ENCODE data around the gene N4BP3.

N4BP3 gene

DNA sequence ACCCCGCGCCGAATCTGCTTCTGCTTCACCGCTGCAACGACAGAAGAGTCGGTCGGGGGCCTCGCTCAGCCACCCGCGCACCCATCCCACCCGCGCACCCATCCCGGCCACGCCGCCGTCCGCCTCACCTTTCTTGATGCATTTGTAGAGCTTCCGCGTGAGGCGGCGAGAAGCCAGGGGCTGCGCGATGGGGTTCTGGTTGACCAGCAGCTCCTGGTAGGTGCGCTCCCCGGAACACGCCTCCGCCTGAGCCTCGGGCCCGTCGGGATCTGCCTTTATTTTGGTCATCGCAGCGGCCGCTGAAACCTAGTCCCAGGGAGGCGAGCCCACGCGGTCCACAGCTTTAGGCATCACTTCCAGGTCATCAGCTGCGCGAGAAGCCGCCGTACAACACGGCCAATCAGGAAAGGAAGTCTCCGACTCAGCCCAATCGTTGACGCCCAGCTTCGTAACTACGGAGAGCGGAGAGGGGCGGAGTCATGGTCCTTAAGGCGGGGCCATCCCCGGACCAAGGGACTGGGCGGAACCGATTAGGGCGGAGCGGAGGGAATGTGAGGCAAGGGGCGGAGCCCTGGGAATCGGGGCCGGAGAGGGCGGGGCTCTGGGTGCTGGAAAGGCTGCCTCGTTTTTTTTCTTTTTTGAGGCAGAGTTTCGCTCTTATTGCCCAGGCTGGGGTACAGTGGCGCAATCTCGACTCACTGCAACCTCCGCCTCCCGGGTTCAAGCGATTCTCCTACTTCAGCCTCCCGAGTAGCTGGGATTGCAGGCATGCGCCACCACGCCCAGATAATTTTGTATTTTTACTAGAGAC is 40.4 kb downstream of the N4BP3 start, which contains the start of gene NHP2:
Gene NHP2 (minus strand): TSS at position 356 of the 811 bp plus-strand sequence. CDS start 68 bp downstream, at position 288.
- DNase-seq (ENCODE audit: extremely low read depth, low read depth) = peak; percentile 98
- peak within 1 kb of the TSS; percentile 98 for H3K4me3 ChIP-seq (replicated peaks; ENCODE audit: low read depth, low read length)
- TF ChIP-seq, protein P1, sequence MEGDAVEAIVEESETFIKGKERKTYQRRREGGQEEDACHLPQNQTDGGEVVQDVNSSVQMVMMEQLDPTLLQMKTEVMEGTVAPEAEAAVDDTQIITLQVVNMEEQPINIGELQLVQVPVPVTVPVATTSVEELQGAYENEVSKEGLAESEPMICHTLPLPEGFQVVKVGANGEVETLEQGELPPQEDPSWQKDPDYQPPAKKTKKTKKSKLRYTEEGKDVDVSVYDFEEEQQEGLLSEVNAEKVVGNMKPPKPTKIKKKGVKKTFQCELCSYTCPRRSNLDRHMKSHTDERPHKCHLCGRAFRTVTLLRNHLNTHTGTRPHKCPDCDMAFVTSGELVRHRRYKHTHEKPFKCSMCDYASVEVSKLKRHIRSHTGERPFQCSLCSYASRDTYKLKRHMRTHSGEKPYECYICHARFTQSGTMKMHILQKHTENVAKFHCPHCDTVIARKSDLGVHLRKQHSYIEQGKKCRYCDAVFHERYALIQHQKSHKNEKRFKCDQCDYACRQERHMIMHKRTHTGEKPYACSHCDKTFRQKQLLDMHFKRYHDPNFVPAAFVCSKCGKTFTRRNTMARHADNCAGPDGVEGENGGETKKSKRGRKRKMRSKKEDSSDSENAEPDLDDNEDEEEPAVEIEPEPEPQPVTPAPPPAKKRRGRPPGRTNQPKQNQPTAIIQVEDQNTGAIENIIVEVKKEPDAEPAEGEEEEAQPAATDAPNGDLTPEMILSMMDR (IDR thresholded peaks at IDR 0.05; ENCODE audit: low read depth, low read length, missing control alignments) = no peak

DNA sequence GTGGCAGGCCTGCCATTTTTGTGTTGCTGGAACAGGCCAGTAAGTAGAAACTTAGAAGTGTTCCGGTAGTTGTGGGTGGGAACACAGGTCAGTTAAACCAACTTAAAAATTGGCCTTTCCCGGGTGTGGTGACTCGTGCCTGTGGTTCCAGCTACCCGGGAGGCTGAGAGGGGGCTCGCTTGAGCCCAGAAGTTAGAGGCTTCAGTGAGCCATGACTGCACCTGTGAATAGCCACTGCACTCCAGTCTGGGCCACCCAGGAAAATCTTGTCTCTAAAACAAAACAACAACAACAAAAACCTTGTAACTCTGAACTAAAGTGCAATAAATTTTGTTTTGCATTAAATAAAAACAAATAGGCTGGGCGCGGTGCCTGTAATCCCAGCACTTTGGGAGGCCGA is 41.7 kb downstream of the N4BP3 start:
- TF ChIP-seq, protein P1 (IDR thresholded peaks at IDR 0.05; ENCODE audit: low read depth, low read length, missing control alignments) = no peak
- H3K4me3 ChIP-seq (replicated peaks; ENCODE audit: low read depth, low read length) = no peak overlapping the region
- no peak for DNase-seq (ENCODE audit: extremely low read depth, low read depth)

DNA sequence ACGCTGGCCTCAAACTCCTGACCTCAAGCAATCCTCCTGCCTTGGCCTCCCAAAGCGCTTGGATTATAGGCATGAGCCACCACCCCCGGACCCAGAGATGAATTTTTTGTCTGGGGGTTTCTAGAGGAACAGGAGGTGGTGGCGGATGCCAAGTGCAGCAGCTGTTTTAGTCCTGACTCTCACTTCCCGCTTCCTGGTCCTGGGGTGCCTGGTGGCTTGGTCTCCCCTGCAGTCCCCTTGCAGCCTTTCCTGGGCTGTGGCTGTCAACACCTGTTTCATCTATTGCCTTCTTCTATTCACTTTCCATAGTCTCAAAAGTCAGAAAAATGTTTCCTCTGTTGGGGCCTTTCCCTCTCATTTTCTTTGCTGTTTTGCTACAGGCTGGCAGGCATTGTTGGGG is 46.8 kb downstream of the N4BP3 start:
- DNase-seq (ENCODE audit: extremely low read depth, low read depth) = no peak
- no peak overlapping the region for H3K4me3 ChIP-seq (replicated peaks; ENCODE audit: low read depth, low read length)
- TF ChIP-seq, protein P1 (IDR thresholded peaks at IDR 0.05; ENCODE audit: low read depth, low read length, missing control alignments) = no peak

DNA sequence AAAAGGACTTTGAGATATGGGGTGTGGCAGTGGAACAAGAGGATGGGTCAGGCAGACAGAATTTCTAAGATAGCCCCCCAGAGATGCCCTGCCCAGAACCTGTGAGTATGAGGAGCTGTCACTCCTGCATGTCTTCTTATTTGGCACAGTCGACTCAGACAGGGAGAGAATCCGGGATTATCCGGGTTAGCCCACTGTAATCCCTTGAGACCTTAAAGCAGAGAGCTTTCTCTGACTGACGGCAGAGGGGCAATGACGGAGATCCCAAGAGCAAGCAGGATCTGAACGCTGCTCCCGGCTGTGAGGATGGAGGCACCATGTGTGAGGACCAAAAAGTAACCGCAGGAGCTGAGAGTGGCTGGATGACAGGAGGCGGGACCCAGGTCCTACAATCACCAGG is 49.1 kb downstream of the N4BP3 start:
- DNase-seq (ENCODE audit: extremely low read depth, low read depth) = no peak
- TF ChIP-seq, protein P1 (IDR thresholded peaks at IDR 0.05; ENCODE audit: low read depth, low read length, missing control alignments) = no peak
- no peak overlapping the region for H3K4me3 ChIP-seq (replicated peaks; ENCODE audit: low read depth, low read length)

DNA sequence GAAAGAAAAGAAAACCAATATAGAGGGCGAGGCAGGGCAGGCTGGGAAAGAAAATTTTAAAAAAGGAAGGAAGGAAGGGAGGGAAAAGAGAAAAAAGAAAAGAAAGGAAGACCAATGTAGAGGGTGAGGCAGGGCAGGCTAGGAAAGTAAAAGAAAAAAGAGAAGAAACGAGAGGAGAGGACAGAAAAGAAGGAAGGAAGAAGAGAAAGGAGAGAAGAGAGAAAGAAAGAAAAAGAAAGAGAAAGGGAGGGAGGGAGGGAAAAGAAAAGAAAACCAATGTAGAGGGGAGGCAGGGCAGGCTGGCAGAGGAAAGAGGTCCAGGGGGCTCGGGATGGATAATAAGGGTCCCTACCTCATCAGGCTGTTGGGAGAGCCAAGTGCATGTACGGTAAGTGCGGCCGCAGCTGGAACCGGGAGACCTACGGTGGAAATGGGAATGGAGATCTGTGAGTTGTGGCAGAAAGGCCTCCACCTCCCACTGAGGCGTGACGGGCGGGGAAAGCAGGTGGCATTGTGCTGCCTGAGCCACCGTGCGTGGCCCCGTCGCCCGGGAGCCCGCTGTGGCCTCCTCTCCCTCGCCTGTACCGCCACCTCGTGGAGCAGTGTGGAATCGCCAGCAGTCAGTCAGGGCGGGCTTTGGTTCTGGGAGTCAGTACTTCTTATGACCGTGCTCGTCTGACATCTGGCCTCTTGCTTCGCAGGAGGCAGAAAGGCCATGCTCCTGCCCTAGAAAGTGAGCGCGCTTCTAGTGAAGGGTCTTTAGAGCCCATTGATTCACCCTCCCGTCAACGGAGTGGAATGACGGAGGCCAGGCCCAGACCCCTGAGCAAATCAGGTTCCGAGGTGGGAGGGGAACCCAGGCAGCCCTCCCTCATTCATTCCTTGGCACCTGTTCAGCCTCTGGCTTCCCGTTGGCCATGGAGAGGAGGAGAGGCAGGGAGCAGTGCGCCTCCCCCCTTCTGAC is 50.7 kb downstream of the N4BP3 start:
- TF ChIP-seq, protein P1 (IDR thresholded peaks at IDR 0.05; ENCODE audit: low read depth, low read length, missing control alignments) = peak; percentile 99

DNA sequence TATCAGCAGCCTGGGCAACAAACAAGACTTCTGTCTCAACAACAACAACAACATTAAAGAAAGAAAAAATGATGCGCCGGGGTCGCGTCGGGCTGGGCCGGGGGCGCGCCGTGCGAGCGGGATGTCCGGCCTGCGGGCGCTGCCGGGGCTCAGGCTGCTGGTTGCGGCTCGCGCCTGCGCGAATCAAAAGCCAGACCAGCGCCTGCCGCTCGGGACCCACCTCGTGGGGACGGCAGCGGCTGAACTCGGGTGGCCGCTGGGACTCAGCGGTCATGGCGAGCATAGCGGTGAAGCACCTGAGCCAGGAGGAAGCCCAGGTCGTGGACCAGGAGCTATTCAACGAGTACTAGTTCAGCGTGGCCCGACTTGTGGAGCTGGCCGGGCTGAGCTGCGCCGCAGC is 52.2 kb downstream of the N4BP3 start:
- no peak for DNase-seq (ENCODE audit: extremely low read depth, low read depth)
- TF ChIP-seq, protein P1 (IDR thresholded peaks at IDR 0.05; ENCODE audit: low read depth, low read length, missing control alignments) = no peak
- H3K4me3 ChIP-seq (replicated peaks; ENCODE audit: low read depth, low read length) = no peak overlapping the region

More for the DNA sequence above, 50.7 kb downstream of the N4BP3 start:
- peak; percentile 40 for DNase-seq (ENCODE audit: extremely low read depth, low read depth)
- no peak overlapping the region for H3K4me3 ChIP-seq (replicated peaks; ENCODE audit: low read depth, low read length)

All from HFF-Myc (cell line).